HG03432 (cell line): ENCODE measurements around the gene OS9.

Experiments
- ATAC-seq: cut with Tn5 transposase; IDR thresholded peaks from one replicate; pipeline ENCODE4 v1.9.1; 2021; ENCODE audit warnings: mild to moderate bottlenecking, moderate library complexity; ENCODE audit not compliant: unreplicated experiment

OS9 gene

GRCh38 chr12:57735198-57735855 lies 41.4 kb downstream of the OS9 start:
- ATAC-seq = no peak

- no peak for ATAC-seq
These were observed 42.2 kb downstream of the OS9 start for GRCh38 chr12:57735952-57736740.

GRCh38 chr12:57736741-57737466 lies 43.0 kb downstream of the OS9 start:
- ATAC-seq = no peak

- no peak for ATAC-seq
These were observed 43.8 kb downstream of the OS9 start for GRCh38 chr12:57737467-57738460.

GRCh38 chr12:57738661-57739237 lies 44.8 kb downstream of the OS9 start, which contains the start of gene AGAP2:
Gene AGAP2, minus strand, starts transcription at chr12:57738742. Its CDS starts 496 bp downstream, at chr12:57738246.
- no peak for ATAC-seq

GRCh38 chr12:57739387-57739786 lies 45.5 kb downstream of the OS9 start:
- no peak for ATAC-seq

- ATAC-seq = no peak
These were observed 46.1 kb downstream of the OS9 start for GRCh38 chr12:57739914-57740538.

- peak; percentile 52 for ATAC-seq
These were observed 46.9 kb downstream of the OS9 start for GRCh38 chr12:57740656-57741412.

GRCh38 chr12:57741413-57741789 lies 47.5 kb downstream of the OS9 start:
- ATAC-seq = no peak

- peak; percentile 60 for ATAC-seq
These were observed 48.2 kb downstream of the OS9 start for GRCh38 chr12:57741844-57742738.

- no peak for ATAC-seq
These were observed 49.8 kb downstream of the OS9 start for GRCh38 chr12:57743769-57744168.

GRCh38 chr12:57744194-57744776 lies 50.4 kb downstream of the OS9 start:
- peak; percentile 44 for ATAC-seq

- ATAC-seq = peak; percentile 83
These were observed 51.0 kb downstream of the OS9 start, which contains the start of gene TSPAN31 for GRCh38 chr12:57744777-57745484. Gene TSPAN31, plus strand, starts transcription at chr12:57745039. Its CDS starts 116 bp downstream, at chr12:57745155.

GRCh38 chr12:57745485-57745881 lies 51.6 kb downstream of the OS9 start:
- ATAC-seq = no peak

- ATAC-seq = no peak
These were observed 52.1 kb downstream of the OS9 start for GRCh38 chr12:57746025-57746424.

GRCh38 chr12:57749061-57749460 lies 55.1 kb downstream of the OS9 start:
- ATAC-seq = no peak
